Mesenchymal stem cell (in vitro differentiated cells and primary cell): ENCODE data around the gene FNDC3B.

ENCODE experiments used
- DNase-seq: peaks from one replicate; pipeline ENCODE4 v3.0.0-alpha.2; 2013
- H2AFZ ChIP-seq: one replicate; pipeline ENCODE4 v1.6.1; 2013; ENCODE audit warnings: low read depth, mild to moderate bottlenecking, control low read depth, inconsistent platforms, low read length, moderate library complexity
- H2AK5ac ChIP-seq: 2 replicates; pipeline ENCODE4 v1.6.1; 2013; ENCODE audit warnings: low read length, moderate library complexity, mild to moderate bottlenecking, inconsistent platforms; ENCODE audit not compliant: severe bottlenecking
- H2BK120ac ChIP-seq: one replicate; pipeline ENCODE4 v1.6.1; 2013; ENCODE audit warnings: low read depth, mild to moderate bottlenecking, inconsistent platforms, low read length, moderate library complexity
- H2BK12ac ChIP-seq, 2 experiments: one replicate each; pipeline ENCODE4 v1.6.1; 2013; ENCODE audit warnings: inconsistent platforms in 2 of 2, low read length in 2 of 2, mild to moderate bottlenecking in 2 of 2, moderate library complexity in 2 of 2, control low read depth in 1 of 2
- H2BK15ac ChIP-seq: one replicate; pipeline ENCODE4 v1.6.1; 2013; ENCODE audit warnings: mild to moderate bottlenecking, low read depth, inconsistent platforms; ENCODE audit not compliant: poor library complexity, severe bottlenecking
- H2BK5ac ChIP-seq: 2 replicates; pipeline ENCODE4 v1.6.1; 2013; ENCODE audit warnings: low read depth, mild to moderate bottlenecking, low read length, control low read depth, inconsistent platforms; ENCODE audit not compliant: poor library complexity, severe bottlenecking
- H3K14ac ChIP-seq, 2 experiments: one replicate each; pipeline ENCODE4 v1.6.1; 2013; ENCODE audit warnings: inconsistent platforms in 2 of 2, low read length in 2 of 2, control low read depth in 1 of 2, mild to moderate bottlenecking in 1 of 2, moderate library complexity in 1 of 2
- H3K18ac ChIP-seq, 2 experiments: one replicate each; pipeline ENCODE4 v1.6.1; 2013; ENCODE audit warnings: inconsistent platforms in 2 of 2, low read length in 2 of 2, control low read depth in 1 of 2, low read depth in 1 of 2, mild to moderate bottlenecking in 1 of 2
- H3K23ac ChIP-seq, 2 experiments: one replicate each; pipeline ENCODE4 v1.6.1; 2013; ENCODE audit warnings: inconsistent platforms in 2 of 2, low read length in 2 of 2, mild to moderate bottlenecking in 2 of 2, moderate library complexity in 2 of 2, control low read depth in 1 of 2
- H3K27ac ChIP-seq: 2 replicates; pipeline ENCODE4 v1.5.1; 2013; ENCODE audit warnings: mild to moderate bottlenecking, moderate library complexity, low read length, control low read depth, inconsistent platforms; ENCODE audit not compliant: poor library complexity, severe bottlenecking
- H3K27me3 ChIP-seq, 2 experiments: 2 replicates each; pipeline versions ENCODE4 v1.6.1 to v1.7.0; 2013; ENCODE audit warnings: low read length in 2 of 2, mild to moderate bottlenecking in 2 of 2, moderate library complexity in 2 of 2, control low read depth in 1 of 2, inconsistent platforms in 1 of 2; ENCODE audit not compliant: control insufficient read depth in 1 of 2, insufficient read depth in 1 of 2
- H3K36me3 ChIP-seq, 2 experiments: 2 replicates each; pipeline versions ENCODE4 v1.6.1 to v1.7.0; 2013; ENCODE audit warnings: low read length in 2 of 2, control low read depth in 1 of 2, inconsistent platforms in 1 of 2, low read depth in 1 of 2, mild to moderate bottlenecking in 1 of 2; ENCODE audit not compliant: insufficient read depth in 2 of 2, control insufficient read depth in 1 of 2
- H3K4ac ChIP-seq, 2 experiments: one replicate each; pipeline ENCODE4 v1.6.1; 2013; ENCODE audit warnings: inconsistent platforms in 2 of 2, low read length in 2 of 2, mild to moderate bottlenecking in 2 of 2, moderate library complexity in 2 of 2, control low read depth in 1 of 2, low read depth in 1 of 2
- H3K4me1 ChIP-seq: 2 replicates; pipeline ENCODE4 v1.6.1; 2013; ENCODE audit warnings: low read depth, low read length, control low read depth; ENCODE audit not compliant: control insufficient read depth, insufficient read depth
- H3K4me2 ChIP-seq: 2 replicates; pipeline ENCODE4 v1.6.1; 2013; ENCODE audit warnings: low read length, mild to moderate bottlenecking, inconsistent platforms; ENCODE audit not compliant: poor library complexity, severe bottlenecking
- H3K4me3 ChIP-seq, 2 experiments: 2 replicates each; pipeline versions ENCODE4 v1.5.1 to v1.7.0; 2013; ENCODE audit warnings: low read length in 2 of 2, mild to moderate bottlenecking in 2 of 2, control low read depth in 1 of 2, low read depth in 1 of 2; ENCODE audit not compliant: insufficient read depth in 1 of 2
- H3K79me1 ChIP-seq: replicated peaks from 2 replicates; pipeline ENCODE4 v1.6.1; 2013; ENCODE audit warnings: mild to moderate bottlenecking, control low read depth, low read length, inconsistent platforms; ENCODE audit not compliant: poor library complexity, severe bottlenecking
- H3K9ac ChIP-seq: 2 replicates; pipeline ENCODE4 v1.7.0; 2013; ENCODE audit warnings: mild to moderate bottlenecking, low read length, moderate library complexity
- H3K9me3 ChIP-seq: 2 replicates; pipeline ENCODE4 v1.7.0; 2013; ENCODE audit warnings: mild to moderate bottlenecking, low read length; ENCODE audit not compliant: control insufficient read depth
- H4K8ac ChIP-seq: one replicate; pipeline ENCODE4 v1.6.1; 2013; ENCODE audit warnings: inconsistent platforms, mild to moderate bottlenecking, low read length, moderate library complexity
- H4K91ac ChIP-seq: one replicate; pipeline ENCODE4 v1.6.1; 2013; ENCODE audit warnings: mild to moderate bottlenecking, low read length, inconsistent platforms
- WGBS: methylation state at CpG from one replicate; pipeline ENCODE4 v1.1.7; 2013; ENCODE audit warnings: mixed read lengths; 5-methylcytosine and 5-hydroxymethylcytosine counted together

FNDC3B gene

DNA sequence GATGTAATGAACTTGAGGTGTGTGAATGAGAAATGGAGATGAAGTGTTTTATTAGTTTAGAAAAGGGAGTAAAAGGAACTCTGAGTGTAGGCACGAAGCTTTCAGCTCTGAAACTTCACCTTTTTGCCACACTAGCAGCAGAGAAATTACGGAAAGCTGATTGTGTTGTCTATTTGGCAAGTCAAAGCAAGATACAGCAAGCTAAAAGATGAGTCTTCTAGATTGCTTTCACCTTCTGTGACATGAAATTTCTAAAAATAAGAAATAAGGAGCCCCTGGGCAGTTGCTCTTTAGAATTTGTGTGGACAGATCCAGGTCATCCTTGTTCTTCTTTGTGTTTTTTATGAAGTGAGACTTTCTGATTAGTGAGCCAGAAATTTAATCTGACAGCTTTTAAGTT lies 143.4 kb downstream of the FNDC3B start:
- WGBS, result 100% methylated on average over 2 of the region's 2 CpGs
- no peak for DNase-seq
- no peak overlapping the region for H2BK120ac ChIP-seq
- no peak overlapping the region for H3K4ac ChIP-seq
- no peak overlapping the region for H3K9ac ChIP-seq
- H3K18ac ChIP-seq, result no peak overlapping the region
- H3K79me1 ChIP-seq, result peaks cover 3% of the 10 kb centered on the region
- H3K27ac ChIP-seq, result no peak overlapping the region
- no peak overlapping the region for H3K14ac ChIP-seq
- no peak overlapping the region for H3K4me3 ChIP-seq
- H3K4me2 ChIP-seq, result no peak overlapping the region
- H2BK5ac ChIP-seq, result no peak overlapping the region
- no peak overlapping the region for H2BK12ac ChIP-seq
- no peak overlapping the region for H2AK5ac ChIP-seq
- H3K4me1 ChIP-seq, result peaks cover 10% of the 10 kb centered on the region
- H4K8ac ChIP-seq, result no peak overlapping the region
- H2AFZ ChIP-seq, result no peak overlapping the region
- H2BK15ac ChIP-seq, result no peak overlapping the region
- H4K91ac ChIP-seq, result no peak overlapping the region
- H3K23ac ChIP-seq, result no peak overlapping the region
- no peaks in the 10 kb centered on the region for H3K27me3 ChIP-seq
- H3K9me3 ChIP-seq, result no peaks in the 10 kb centered on the region
- peaks cover 6 to 13% of the 10 kb centered on the region in 2 experiments for H3K36me3 ChIP-seq

- Histone ChIP-seq H4K91ac (no peak overlapping the region), H3K4me3 (no peak overlapping the region), H3K4me1 (peaks cover 10% of the 10 kb centered on the region), H3K27me3 (no peaks in the 10 kb centered on the region), H3K4ac (no peak overlapping the region), H4K8ac (no peak overlapping the region), H2AK5ac (no peak overlapping the region), H3K23ac (no peak overlapping the region), H2BK12ac (no peak overlapping the region), H2AFZ (no peak overlapping the region), H3K79me1 (peaks cover 1% of the 10 kb centered on the region), H3K9ac (no peak overlapping the region), H2BK15ac (no peak overlapping the region), H2BK120ac (no peak overlapping the region), H3K14ac (no peak overlapping the region), H3K27ac (no peak overlapping the region), H3K18ac (no peak overlapping the region), H3K36me3 (peaks cover 3 to 9% of the 10 kb centered on the region in 2 experiments), H2BK5ac (no peak overlapping the region), H3K9me3 (no peaks in the 10 kb centered on the region), H3K4me2 (no peak overlapping the region)
- WGBS, result no CpG with 5 or more reads among the region's 3 CpGs
- DNase-seq, result no peak
Observed at GRCh38 chr3:172184106-172184822, 144.9 kb downstream of the FNDC3B start.

DNA sequence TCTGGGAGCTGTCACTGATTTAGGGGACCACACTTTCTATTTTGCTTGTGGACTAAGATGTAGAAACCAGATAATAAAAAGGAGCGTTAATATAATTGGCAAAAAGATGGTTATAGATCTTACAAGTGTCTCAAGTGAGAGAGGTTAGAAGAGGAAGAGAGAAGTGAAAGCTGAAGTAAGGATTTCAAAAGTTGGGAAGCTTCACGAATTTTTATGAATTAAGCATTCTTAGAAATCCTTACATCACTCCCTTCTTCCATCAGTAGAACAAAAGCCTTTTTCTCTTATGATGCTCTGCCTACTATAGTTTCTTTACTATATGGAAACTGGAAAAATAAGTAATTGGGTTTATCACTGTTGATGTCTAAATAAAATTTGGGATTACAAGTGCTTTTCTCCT lies 146.5 kb downstream of the FNDC3B start:
- Histone ChIP-seq H3K23ac (no peak overlapping the region), H2BK5ac (no peak overlapping the region), H2AK5ac (no peak overlapping the region), H2BK120ac (no peak overlapping the region), H3K4ac (no peak overlapping the region), H3K4me1 (peaks cover 8% of the 10 kb centered on the region), H2BK12ac (no peak overlapping the region), H2BK15ac (no peak overlapping the region), H3K9me3 (no peaks in the 10 kb centered on the region), H4K8ac (no peak overlapping the region), H3K18ac (no peak overlapping the region), H4K91ac (no peak overlapping the region), H3K14ac (no peak overlapping the region), H2AFZ (no peak overlapping the region), H3K27me3 (no peaks in the 10 kb centered on the region), H3K9ac (no peak overlapping the region), H3K4me2 (no peak overlapping the region), H3K27ac (no peak overlapping the region), H3K79me1 (no peaks in the 10 kb centered on the region), H3K4me3 (no peak overlapping the region), H3K36me3 (peaks cover 0 to 3% of the 10 kb centered on the region in 2 experiments)
- no peak for DNase-seq
- WGBS, result 95% methylated on average over 1 of the region's 2 CpGs

GRCh38 chr3:172186607-172187006 lies 147.2 kb downstream of the FNDC3B start:
- Histone ChIP-seq H3K4me3 (no peak overlapping the region), H3K4me2 (no peak overlapping the region), H3K9me3 (no peaks in the 10 kb centered on the region), H3K9ac (no peak overlapping the region), H3K27ac (no peak overlapping the region), H4K8ac (no peak overlapping the region), H2BK12ac (no peak overlapping the region), H4K91ac (no peak overlapping the region), H2BK15ac (no peak overlapping the region), H2AK5ac (no peak overlapping the region), H3K27me3 (no peaks in the 10 kb centered on the region), H2BK120ac (no peak overlapping the region), H3K79me1 (no peaks in the 10 kb centered on the region), H3K23ac (no peak overlapping the region), H3K4me1 (peaks cover 6% of the 10 kb centered on the region), H3K18ac (no peak overlapping the region), H3K4ac (no peak overlapping the region), H2BK5ac (no peak overlapping the region), H3K14ac (no peak overlapping the region), H2AFZ (no peak overlapping the region), H3K36me3 (peaks cover 0 to 3% of the 10 kb centered on the region in 2 experiments)
- 100% methylated on average over 1 of the region's 4 CpGs for WGBS
- DNase-seq, result no peak
